Liver (tissue), 3 donors: Measurements from ENCODE around the gene HOXA5.

Experiments used
- RAD21 ChIP-seq, 2 donors: IDR thresholded peaks; 2 replicates each; pipeline ENCODE4 v1.6.1; 2016; ENCODE audit warnings: antibody characterized with exemption in 2 of 2, mild to moderate bottlenecking in 2 of 2
- TF ChIP-seq, protein P1 (sequence below): fragments of 150-350 bp; IDR thresholded peaks from 2 replicates; pipeline ENCODE4 v1.5.1; 2017; ENCODE audit warnings: improper control_type of control experiment, low read depth, low read length; ENCODE audit not compliant: missing input control
- TF ChIP-seq, protein P2 (sequence below): IDR thresholded peaks from 2 replicates; pipeline ENCODE4 v1.6.1; 2016; ENCODE audit warnings: antibody characterized with exemption, mild to moderate bottlenecking
- TF ChIP-seq, protein P3 (sequence below): IDR thresholded peaks from 2 replicates; pipeline ENCODE4 v1.6.1; 2016; ENCODE audit warnings: antibody characterized with exemption
- donor health status: healthy.
- donor health status: healthy.

DNA sequence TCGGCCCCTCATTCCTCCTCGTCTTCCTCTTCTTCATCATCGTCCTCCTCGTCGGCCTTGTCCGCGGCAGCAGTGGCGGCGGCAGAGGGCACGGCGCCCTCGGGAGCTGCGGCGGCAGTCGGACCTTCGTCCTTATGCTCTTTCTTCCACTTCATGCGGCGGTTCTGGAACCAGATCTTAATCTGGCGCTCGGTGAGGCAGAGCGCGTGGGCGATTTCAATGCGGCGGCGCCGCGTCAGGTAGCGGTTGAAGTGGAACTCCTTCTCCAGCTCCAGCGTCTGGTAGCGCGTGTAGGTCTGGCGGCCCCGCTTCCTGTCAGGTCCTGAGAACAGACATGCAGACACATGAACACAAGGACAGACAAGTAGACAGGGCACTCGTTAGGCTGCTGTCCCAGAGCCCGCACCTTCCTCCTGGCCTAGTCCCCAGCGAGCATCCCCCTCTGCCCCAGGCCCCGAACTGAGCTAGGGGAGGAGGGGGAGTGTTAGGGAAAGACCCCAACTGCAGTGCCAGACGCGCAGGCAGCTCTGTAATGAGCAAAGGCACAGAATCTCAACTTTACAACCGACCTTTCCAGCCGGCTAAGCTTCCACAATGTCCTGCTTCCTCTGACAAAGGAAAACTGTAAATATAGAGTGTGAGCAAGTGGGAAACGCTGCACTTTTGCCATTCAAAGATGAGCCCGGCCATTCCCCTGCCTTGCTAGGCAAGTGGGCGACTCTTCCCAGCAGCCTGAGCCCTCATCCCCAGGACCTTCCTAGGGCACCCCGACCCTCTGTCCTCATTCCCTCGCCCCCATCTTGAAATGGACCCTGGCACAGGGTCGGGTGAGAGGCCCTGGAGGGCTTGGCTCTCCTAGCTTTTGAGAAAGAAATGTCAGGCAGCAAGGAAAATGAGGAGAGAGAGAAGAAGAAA lies 11.7 kb upstream of the HOXA5 start:
- TF ChIP-seq RAD21 (IDR thresholded peaks at IDR 0.05) = no peak
- TF ChIP-seq, protein P1, sequence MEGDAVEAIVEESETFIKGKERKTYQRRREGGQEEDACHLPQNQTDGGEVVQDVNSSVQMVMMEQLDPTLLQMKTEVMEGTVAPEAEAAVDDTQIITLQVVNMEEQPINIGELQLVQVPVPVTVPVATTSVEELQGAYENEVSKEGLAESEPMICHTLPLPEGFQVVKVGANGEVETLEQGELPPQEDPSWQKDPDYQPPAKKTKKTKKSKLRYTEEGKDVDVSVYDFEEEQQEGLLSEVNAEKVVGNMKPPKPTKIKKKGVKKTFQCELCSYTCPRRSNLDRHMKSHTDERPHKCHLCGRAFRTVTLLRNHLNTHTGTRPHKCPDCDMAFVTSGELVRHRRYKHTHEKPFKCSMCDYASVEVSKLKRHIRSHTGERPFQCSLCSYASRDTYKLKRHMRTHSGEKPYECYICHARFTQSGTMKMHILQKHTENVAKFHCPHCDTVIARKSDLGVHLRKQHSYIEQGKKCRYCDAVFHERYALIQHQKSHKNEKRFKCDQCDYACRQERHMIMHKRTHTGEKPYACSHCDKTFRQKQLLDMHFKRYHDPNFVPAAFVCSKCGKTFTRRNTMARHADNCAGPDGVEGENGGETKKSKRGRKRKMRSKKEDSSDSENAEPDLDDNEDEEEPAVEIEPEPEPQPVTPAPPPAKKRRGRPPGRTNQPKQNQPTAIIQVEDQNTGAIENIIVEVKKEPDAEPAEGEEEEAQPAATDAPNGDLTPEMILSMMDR = no peak
- TF ChIP-seq, protein P2, sequence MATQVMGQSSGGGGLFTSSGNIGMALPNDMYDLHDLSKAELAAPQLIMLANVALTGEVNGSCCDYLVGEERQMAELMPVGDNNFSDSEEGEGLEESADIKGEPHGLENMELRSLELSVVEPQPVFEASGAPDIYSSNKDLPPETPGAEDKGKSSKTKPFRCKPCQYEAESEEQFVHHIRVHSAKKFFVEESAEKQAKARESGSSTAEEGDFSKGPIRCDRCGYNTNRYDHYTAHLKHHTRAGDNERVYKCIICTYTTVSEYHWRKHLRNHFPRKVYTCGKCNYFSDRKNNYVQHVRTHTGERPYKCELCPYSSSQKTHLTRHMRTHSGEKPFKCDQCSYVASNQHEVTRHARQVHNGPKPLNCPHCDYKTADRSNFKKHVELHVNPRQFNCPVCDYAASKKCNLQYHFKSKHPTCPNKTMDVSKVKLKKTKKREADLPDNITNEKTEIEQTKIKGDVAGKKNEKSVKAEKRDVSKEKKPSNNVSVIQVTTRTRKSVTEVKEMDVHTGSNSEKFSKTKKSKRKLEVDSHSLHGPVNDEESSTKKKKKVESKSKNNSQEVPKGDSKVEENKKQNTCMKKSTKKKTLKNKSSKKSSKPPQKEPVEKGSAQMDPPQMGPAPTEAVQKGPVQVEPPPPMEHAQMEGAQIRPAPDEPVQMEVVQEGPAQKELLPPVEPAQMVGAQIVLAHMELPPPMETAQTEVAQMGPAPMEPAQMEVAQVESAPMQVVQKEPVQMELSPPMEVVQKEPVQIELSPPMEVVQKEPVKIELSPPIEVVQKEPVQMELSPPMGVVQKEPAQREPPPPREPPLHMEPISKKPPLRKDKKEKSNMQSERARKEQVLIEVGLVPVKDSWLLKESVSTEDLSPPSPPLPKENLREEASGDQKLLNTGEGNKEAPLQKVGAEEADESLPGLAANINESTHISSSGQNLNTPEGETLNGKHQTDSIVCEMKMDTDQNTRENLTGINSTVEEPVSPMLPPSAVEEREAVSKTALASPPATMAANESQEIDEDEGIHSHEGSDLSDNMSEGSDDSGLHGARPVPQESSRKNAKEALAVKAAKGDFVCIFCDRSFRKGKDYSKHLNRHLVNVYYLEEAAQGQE = no peak
- TF ChIP-seq, protein P3, sequence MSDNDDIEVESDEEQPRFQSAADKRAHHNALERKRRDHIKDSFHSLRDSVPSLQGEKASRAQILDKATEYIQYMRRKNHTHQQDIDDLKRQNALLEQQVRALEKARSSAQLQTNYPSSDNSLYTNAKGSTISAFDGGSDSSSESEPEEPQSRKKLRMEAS = no peak
